PC-3 (cell line): ENCODE measurements around the gene FOXQ1. TPM values are rescaled to one million over a fixed set of nuclear protein-coding genes. Genes with fewer than 3 reads are reported as not detected.

Experiments used
- ATAC-seq: fragments of 200-7000 bp; cut with Tn5 transposase; 2 replicates; pipeline ENCODE4 v1.9.1; 2020; ENCODE audit warnings: mild to moderate bottlenecking, moderate library complexity
- BruUV-seq: library from RNA; stranded (reverse); fragments of 400-500 nt; replicated peaks from 2 replicates; lab custom pipeline; 2021; lab: Mats Ljungman, UMichigan
- CTCF ChIA-PET: fragments of 300-600 bp; sonication (Branson Sonifier 250); formaldehyde crosslinking; loops from one replicate; lab custom pipeline; 2022; ENCODE audit warnings: antibody characterized with exemption; lab: Charles Lee
- POLR2A ChIA-PET: fragments of 300-600 bp; sonication (Branson Sonifier 250); formaldehyde crosslinking; loops from one replicate; lab custom pipeline; 2022; ENCODE audit warnings: antibody characterized with exemption; ENCODE audit not compliant: unreplicated experiment; lab: Charles Lee
- DNase-seq: peaks from one replicate; pipeline ENCODE4 v3.0.0-alpha.2; 2015
- H2AFZ ChIP-seq: fragments of 300-600 bp; sonication (generic); 2 replicates; pipeline ENCODE4 v1.6.0; 2016; ENCODE audit warnings: antibody characterized with exemption, low read length
- H3F3A ChIP-seq: fragments of 300-600 bp; sonication (generic); one replicate; pipeline ENCODE4 v1.6.0; 2017; ENCODE audit warnings: antibody characterized with exemption, low read length, control low read depth, mild to moderate bottlenecking; ENCODE audit not compliant: unreplicated experiment
- H3K27ac ChIP-seq: fragments of 300-600 bp; sonication (generic); 2 replicates; pipeline ENCODE4 v1.5.1; 2016; ENCODE audit warnings: mild to moderate bottlenecking, low read length
- H3K27me3 ChIP-seq: fragments of 300-600 bp; sonication (generic); 2 replicates; pipeline ENCODE4 v1.6.1; 2016; ENCODE audit warnings: low read length, mixed read lengths
- H3K36me3 ChIP-seq: fragments of 300-600 bp; sonication (generic); 2 replicates; pipeline ENCODE4 v1.6.1; 2016; ENCODE audit warnings: low read depth, mixed run types, low read length, mixed read lengths
- H3K4me1 ChIP-seq: fragments of 300-600 bp; sonication (generic); 2 replicates; pipeline ENCODE4 v1.5.1; 2016; ENCODE audit warnings: low read length; ENCODE audit not compliant: insufficient read depth
- H3K4me2 ChIP-seq: fragments of 300-600 bp; sonication (generic); 2 replicates; pipeline ENCODE4 v1.6.0; 2016; ENCODE audit warnings: low read length
- H3K4me3 ChIP-seq: fragments of 300-600 bp; sonication (generic); 2 replicates; pipeline ENCODE4 v1.5.1; 2016; ENCODE audit warnings: mild to moderate bottlenecking, low read length, mixed read lengths
- H3K79me2 ChIP-seq: fragments of 300-600 bp; sonication (generic); 2 replicates; pipeline ENCODE4 v1.6.1; 2017; ENCODE audit warnings: low read length, mixed read lengths
- H3K9ac ChIP-seq: fragments of 300-600 bp; sonication (generic); 2 replicates; pipeline ENCODE4 v1.6.0; 2016; ENCODE audit warnings: mild to moderate bottlenecking, low read length
- H3K9me2 ChIP-seq: fragments of 300-600 bp; sonication (generic); replicated peaks from 2 replicates; pipeline ENCODE4 v1.6.1; 2016; ENCODE audit warnings: mixed run types, low read length, mixed read lengths
- H3K9me3 ChIP-seq: fragments of 300-600 bp; sonication (generic); 2 replicates; pipeline ENCODE4 v1.6.1; 2016; ENCODE audit warnings: low read length, mixed read lengths
- H4K20me1 ChIP-seq: fragments of 300-600 bp; sonication (generic); 2 replicates; pipeline ENCODE4 v1.6.1; 2016; ENCODE audit warnings: low read length, mixed read lengths
- CTCF ChIP-seq: fragments of 300-600 bp; sonication (generic); conservative IDR thresholded peaks from 2 replicates; pipeline ENCODE4 v1.5.1; 2017; ENCODE audit warnings: antibody characterized with exemption, low read depth, mild to moderate bottlenecking, low read length
- EZH2 ChIP-seq: fragments of 300-600 bp; sonication (generic); IDR thresholded peaks from one replicate; pipeline ENCODE4 v1.6.1; 2017; ENCODE audit warnings: antibody characterized with exemption, mild to moderate bottlenecking, low read length; ENCODE audit not compliant: unreplicated experiment
- EZH2phosphoT487 ChIP-seq: fragments of 300-600 bp; sonication (generic); IDR thresholded peaks from 2 replicates; pipeline ENCODE4 v1.6.1; 2018; ENCODE audit warnings: mild to moderate bottlenecking, antibody characterized with exemption, low read length, borderline replicate concordance
- intact Hi-C: fragments of 100-400 bp; cut with micrococcal nuclease; formaldehyde crosslinking; loops from 2 replicates; pipeline ENCODE4 v1.9.0; 2023
- total RNA-seq: library from RNA; depleted of rRNA; stranded (reverse); fragments of >200 nt; gene quantifications from 2 replicates; pipeline ENCODE4 v1.2.3, GENCODE V29; 2014

The FOXQ1 gene
- total RNA-seq, 1 experiment from 2014 or later = 7.5 TPM

GRCh38 chr6:1309366-1309765 is 2.5 kb upstream of the FOXQ1 start:
- H4K20me1 ChIP-seq = no peaks in the 10 kb centered on the region
- no peaks in the 10 kb centered on the region for H3K9me2 ChIP-seq
- H3K4me2 ChIP-seq = no peak overlapping the region
- DNase-seq (no peak), ATAC-seq (no peak)
- no peaks in the 10 kb centered on the region for H3K36me3 ChIP-seq
- intact Hi-C loops = no loop called here
- H3K4me3 ChIP-seq = no peak overlapping the region
- H3K9ac ChIP-seq = no peak overlapping the region
- TF ChIP-seq CTCF (no peak), EZH2 (no peak), EZH2phosphoT487 (no peak)
- no TSS peak for BruUV-seq
- H2AFZ ChIP-seq = no peak overlapping the region
- H3F3A ChIP-seq = peaks cover 3% of the 10 kb centered on the region
- peaks cover 10% of the 10 kb centered on the region for H3K79me2 ChIP-seq
- peaks cover 10% of the 10 kb centered on the region for H3K4me1 ChIP-seq
- POLR2A ChIA-PET = no interaction called here
- H3K9me3 ChIP-seq = no peaks in the 10 kb centered on the region
- H3K27me3 ChIP-seq = no peaks in the 10 kb centered on the region
- CTCF ChIA-PET = no interaction called here
- H3K27ac ChIP-seq = no peak overlapping the region

- H3K4me1 ChIP-seq = peaks cover 23% of the 10 kb centered on the region
- peaks cover 3% of the 10 kb centered on the region for H3F3A ChIP-seq
- CTCF ChIA-PET = interaction anchor here (0.7 to 1.1 kb wide), 2 partner anchors 14 to 15 kb away, joined by 3 to 4 read pairs; no protein-coding TSS in a partner anchor
- BruUV-seq = no TSS peak
- no peaks in the 10 kb centered on the region for H3K27me3 ChIP-seq
- peak overlapping the region; percentile 93 for H2AFZ ChIP-seq
- peak overlapping the region; percentile 54 for H3K27ac ChIP-seq
- intact Hi-C loops = loop anchor here (5.0 kb wide), 1 partner anchor 44 kb away; no protein-coding TSS in a partner anchor
- peak overlapping the region; percentile 79 for H3K4me3 ChIP-seq
- no peaks in the 10 kb centered on the region for H4K20me1 ChIP-seq
- ATAC-seq (peak; percentile 37), DNase-seq (peak; percentile 67)
- H3K36me3 ChIP-seq = no peaks in the 10 kb centered on the region
- H3K4me2 ChIP-seq = peak overlapping the region; percentile 86
- TF ChIP-seq EZH2 = no peak
- no peak for TF ChIP-seq EZH2phosphoT487
- TF ChIP-seq CTCF = no peak
- H3K9me2 ChIP-seq = no peaks in the 10 kb centered on the region
- H3K9ac ChIP-seq = peak overlapping the region; percentile 32
- peaks cover 20% of the 10 kb centered on the region for H3K79me2 ChIP-seq
- H3K9me3 ChIP-seq = no peaks in the 10 kb centered on the region
- POLR2A ChIA-PET = interaction anchor here (0.7 kb wide), 1 partner anchor 24 kb away, joined by 4 read pairs; no protein-coding TSS in a partner anchor
These were observed 1.1 kb upstream of the FOXQ1 start for GRCh38 chr6:1310628-1311399.

GRCh38 chr6:1312203-1312472 is 240 bp downstream of the FOXQ1 start:
- Histone ChIP-seq H3K27ac (0 out of 2 replicates have a peak overlapping the region, but pooled peaks have one; percentile 11), H3K4me2 (peak overlapping the region; percentile 86), H3F3A (peaks cover 3% of the 10 kb centered on the region), H3K9ac (peak overlapping the region; percentile 51), H3K79me2 (peaks cover 20% of the 10 kb centered on the region), H2AFZ (peak overlapping the region; percentile 93), H3K27me3 (no peaks in the 10 kb centered on the region), H3K4me1 (peaks cover 27% of the 10 kb centered on the region), H4K20me1 (no peaks in the 10 kb centered on the region), H3K4me3 (peak overlapping the region; percentile 79), H3K36me3 (no peaks in the 10 kb centered on the region), H3K9me3 (no peaks in the 10 kb centered on the region), H3K9me2 (no peaks in the 10 kb centered on the region)
- BruUV-seq = TSS peak; percentile 83
- peak; percentile 14 for ATAC-seq
- TF ChIP-seq CTCF = no peak
- TF ChIP-seq EZH2 = no peak
- no peak for TF ChIP-seq EZH2phosphoT487
- CTCF ChIA-PET = interaction anchor here (1.1 kb wide), 1 partner anchor 13 kb away, joined by 4 read pairs; no protein-coding TSS in a partner anchor
- DNase-seq = no peak
- POLR2A ChIA-PET = no interaction called here
- intact Hi-C loops = loop anchor here (5.0 kb wide), 1 partner anchor 45 kb away; no protein-coding TSS in a partner anchor
